WTC11 (cell line): ENCODE measurements around the gene RPS6KC1. TPM values are rescaled to one million over a fixed set of nuclear protein-coding genes. Genes with fewer than 3 reads are reported as not detected.

Experiments used
- ATAC-seq: fragments of 200-7000 bp; cut with Tn5 transposase; 2 replicates; pipeline ENCODE4 v1.10.0; 2021; ENCODE audit warnings: mild to moderate bottlenecking, moderate library complexity
- CTCF ChIA-PET: fragments of 300-600 bp; sonication (Branson Sonifier 250); formaldehyde crosslinking; loops from one replicate; lab custom pipeline; 2021; ENCODE audit warnings: antibody characterized with exemption; lab: Charles Lee
- POLR2A ChIA-PET: fragments of 350-600 bp; sonication (Branson Sonifier 250); formaldehyde crosslinking; loops from one replicate; lab custom pipeline; 2021; ENCODE audit warnings: antibody characterized with exemption; lab: Charles Lee
- DNase-seq: peaks from one replicate; pipeline ENCODE4 v3.0.0; 2021; ENCODE audit warnings: low spot score
- H3K27ac Mint-ChIP-seq: 2 replicates; pipeline ENCODE4 v1.8.0; 2021; ENCODE audit warnings: mixed read lengths
- H3K27me3 Mint-ChIP-seq: 2 replicates; pipeline ENCODE4 v1.8.0; 2021; ENCODE audit warnings: low read depth, mild to moderate bottlenecking, moderate library complexity, mixed read lengths
- H3K36me3 Mint-ChIP-seq: 2 replicates; pipeline ENCODE4 v1.8.0; 2021; ENCODE audit warnings: mixed read lengths
- H3K4me1 Mint-ChIP-seq: 2 replicates; pipeline ENCODE4 v1.8.0; 2022; ENCODE audit warnings: mixed read lengths
- H3K4me3 Mint-ChIP-seq: 2 replicates; pipeline ENCODE4 v1.8.0; 2021; ENCODE audit warnings: mild to moderate bottlenecking, moderate library complexity, mixed read lengths
- H3K9me3 Mint-ChIP-seq: 2 replicates; pipeline ENCODE4 v1.8.0; 2021; ENCODE audit warnings: mixed read lengths
- ATF3 ChIP-seq: sonication (generic); formaldehyde crosslinking; conservative IDR thresholded peaks from 2 replicates; pipeline ENCODE4 v1.8.1; 2022; ENCODE audit warnings: mild to moderate bottlenecking, missing genetic modification reagents
- HMGXB4 ChIP-seq: sonication (generic); formaldehyde crosslinking; IDR thresholded peaks from 2 replicates; pipeline ENCODE4 v1.8.1; 2023; ENCODE audit warnings: mild to moderate bottlenecking, moderate library complexity, missing genetic modification reagents
- JAZF1 ChIP-seq: fragments of 250-450 bp; sonication (Bioruptor Pico); IDR thresholded peaks from 2 replicates; pipeline ENCODE4 v1.9.0; 2021; ENCODE audit warnings: moderate library complexity, mild to moderate bottlenecking, inconsistent platforms
- MLX ChIP-seq: sonication (generic); formaldehyde crosslinking; IDR thresholded peaks from 2 replicates; pipeline ENCODE4 v1.8.1; 2023; ENCODE audit warnings: mild to moderate bottlenecking, missing genetic modification reagents, moderate library complexity
- NR1H2 ChIP-seq: sonication (generic); formaldehyde crosslinking; IDR thresholded peaks from 2 replicates; pipeline ENCODE4 v1.9.0; 2021; ENCODE audit warnings: mild to moderate bottlenecking, moderate library complexity, missing genetic modification reagents
- PREB ChIP-seq: sonication (generic); formaldehyde crosslinking; IDR thresholded peaks from 2 replicates; pipeline ENCODE4 v1.8.1; 2022; ENCODE audit warnings: mild to moderate bottlenecking, missing genetic modification reagents, moderate library complexity, borderline replicate concordance
- ZMAT4 ChIP-seq: fragments of 250-450 bp; sonication (Bioruptor Pico); IDR thresholded peaks from 2 replicates; pipeline ENCODE4 v1.9.0; 2021; ENCODE audit warnings: mild to moderate bottlenecking
- ZNF281 ChIP-seq: sonication (generic); formaldehyde crosslinking; IDR thresholded peaks from 2 replicates; pipeline ENCODE4 v1.8.0; 2023; ENCODE audit warnings: mild to moderate bottlenecking, missing genetic modification reagents
- ZNF396 ChIP-seq: fragments of 250-450 bp; sonication (Bioruptor Pico); IDR thresholded peaks from 2 replicates; pipeline ENCODE4 v1.8.0; 2021; ENCODE audit warnings: mild to moderate bottlenecking, moderate library complexity, borderline replicate concordance
- ZNF416 ChIP-seq: fragments of 250-450 bp; sonication (Bioruptor Pico); IDR thresholded peaks from 2 replicates; pipeline ENCODE4 v1.9.0; 2021; ENCODE audit warnings: mild to moderate bottlenecking, inconsistent platforms
- ZNF512 ChIP-seq: sonication (generic); formaldehyde crosslinking; IDR thresholded peaks from 2 replicates; pipeline ENCODE4 v1.8.1; 2022; ENCODE audit warnings: missing genetic modification reagents, borderline replicate concordance
- total RNA-seq: library from RNA; stranded (reverse); gene quantifications from 3 replicates; pipeline ENCODE4 v1.2.3, GENCODE V29; 2021
- TF ChIP-seq, protein P1 (sequence below): sonication (generic); formaldehyde crosslinking; IDR thresholded peaks from 2 replicates; pipeline ENCODE4 v1.8.0; 2023; ENCODE audit warnings: missing genetic modification reagents, mild to moderate bottlenecking, borderline replicate concordance

The RPS6KC1 gene
- total RNA-seq, 1 experiment from 2014 or later: 17.4 TPM

GRCh38 chr1:213123536-213123935 is 72.5 kb downstream of the RPS6KC1 start:
- H3K9me3 Mint-ChIP-seq: peaks cover 5% of the 10 kb centered on the region; the same call in 1 of the 2 replicates
- no peaks in the 10 kb centered on the region for H3K4me1 Mint-ChIP-seq
- no peak for TF ChIP-seq ZNF512
- TF ChIP-seq, protein P1, sequence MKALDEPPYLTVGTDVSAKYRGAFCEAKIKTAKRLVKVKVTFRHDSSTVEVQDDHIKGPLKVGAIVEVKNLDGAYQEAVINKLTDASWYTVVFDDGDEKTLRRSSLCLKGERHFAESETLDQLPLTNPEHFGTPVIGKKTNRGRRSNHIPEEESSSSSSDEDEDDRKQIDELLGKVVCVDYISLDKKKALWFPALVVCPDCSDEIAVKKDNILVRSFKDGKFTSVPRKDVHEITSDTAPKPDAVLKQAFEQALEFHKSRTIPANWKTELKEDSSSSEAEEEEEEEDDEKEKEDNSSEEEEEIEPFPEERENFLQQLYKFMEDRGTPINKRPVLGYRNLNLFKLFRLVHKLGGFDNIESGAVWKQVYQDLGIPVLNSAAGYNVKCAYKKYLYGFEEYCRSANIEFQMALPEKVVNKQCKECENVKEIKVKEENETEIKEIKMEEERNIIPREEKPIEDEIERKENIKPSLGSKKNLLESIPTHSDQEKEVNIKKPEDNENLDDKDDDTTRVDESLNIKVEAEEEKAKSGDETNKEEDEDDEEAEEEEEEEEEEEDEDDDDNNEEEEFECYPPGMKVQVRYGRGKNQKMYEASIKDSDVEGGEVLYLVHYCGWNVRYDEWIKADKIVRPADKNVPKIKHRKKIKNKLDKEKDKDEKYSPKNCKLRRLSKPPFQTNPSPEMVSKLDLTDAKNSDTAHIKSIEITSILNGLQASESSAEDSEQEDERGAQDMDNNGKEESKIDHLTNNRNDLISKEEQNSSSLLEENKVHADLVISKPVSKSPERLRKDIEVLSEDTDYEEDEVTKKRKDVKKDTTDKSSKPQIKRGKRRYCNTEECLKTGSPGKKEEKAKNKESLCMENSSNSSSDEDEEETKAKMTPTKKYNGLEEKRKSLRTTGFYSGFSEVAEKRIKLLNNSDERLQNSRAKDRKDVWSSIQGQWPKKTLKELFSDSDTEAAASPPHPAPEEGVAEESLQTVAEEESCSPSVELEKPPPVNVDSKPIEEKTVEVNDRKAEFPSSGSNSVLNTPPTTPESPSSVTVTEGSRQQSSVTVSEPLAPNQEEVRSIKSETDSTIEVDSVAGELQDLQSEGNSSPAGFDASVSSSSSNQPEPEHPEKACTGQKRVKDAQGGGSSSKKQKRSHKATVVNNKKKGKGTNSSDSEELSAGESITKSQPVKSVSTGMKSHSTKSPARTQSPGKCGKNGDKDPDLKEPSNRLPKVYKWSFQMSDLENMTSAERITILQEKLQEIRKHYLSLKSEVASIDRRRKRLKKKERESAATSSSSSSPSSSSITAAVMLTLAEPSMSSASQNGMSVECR (CRISPR knock-in tag): no peak
- TF ChIP-seq ZNF396 (CRISPR knock-in tag): no peak
- no peak for TF ChIP-seq MLX (CRISPR knock-in tag)
- no peak for TF ChIP-seq PREB (CRISPR knock-in tag)
- TF ChIP-seq ZMAT4 (CRISPR knock-in tag): no peak
- TF ChIP-seq JAZF1 (CRISPR knock-in tag): no peak
- no peak for TF ChIP-seq ZNF416
- TF ChIP-seq ZNF281 (CRISPR knock-in tag): no peak
- no peak for TF ChIP-seq NR1H2 (CRISPR knock-in tag)
- TF ChIP-seq HMGXB4 (CRISPR knock-in tag): no peak
- no peak for TF ChIP-seq ATF3 (CRISPR knock-in tag)
- TF ChIP-seq, all 79 proteins: peak for 0
- ATAC-seq (no peak), DNase-seq (no peak)
- ChIA-PET POLR2A (interaction anchor here (0.6 kb wide), 1 partner anchor 394 kb away, joined by 3 read pairs; no protein-coding TSS in a partner anchor), CTCF (interaction anchor here (1.1 kb wide), 1 partner anchor 13 kb away, joined by 4 read pairs; no protein-coding TSS in a partner anchor)
- Mint-ChIP-seq H3K36me3 (peaks cover 5% of the 10 kb centered on the region; the same call in 1 of the 2 replicates), H3K4me3 (no peak overlapping the region), H3K27me3 (no peaks in the 10 kb centered on the region), H3K27ac (no peak overlapping the region)
